Endodermal cell (in vitro differentiated cells): ENCODE measurements around the gene BBC3. TPM values are rescaled to one million over a fixed set of nuclear protein-coding genes. Genes with fewer than 3 reads are reported as not detected.
A peak's percentile ranks its signal among the peaks of the same experiment; 100 is the strongest.

Source experiments
- DNase-seq: peaks from one replicate; pipeline ENCODE4 v3.0.0-alpha.2; 2017
- H3K27ac ChIP-seq: 2 replicates; pipeline ENCODE4 v1.5.1; 2013; ENCODE audit warnings: mild to moderate bottlenecking, low read depth, low read length, moderate library complexity
- H3K27me3 ChIP-seq: 2 replicates; pipeline ENCODE4 v1.6.1; 2013; ENCODE audit warnings: mild to moderate bottlenecking, low read length, moderate library complexity; ENCODE audit not compliant: insufficient read depth, control insufficient read depth, poor library complexity, severe bottlenecking
- H3K36me3 ChIP-seq: 2 replicates; pipeline ENCODE4 v1.7.0; 2013; ENCODE audit warnings: mild to moderate bottlenecking, low read length, moderate library complexity; ENCODE audit not compliant: control insufficient read depth, insufficient read depth
- H3K4me1 ChIP-seq: one replicate; pipeline ENCODE4 v1.7.0; 2013; ENCODE audit warnings: low read length; ENCODE audit not compliant: control insufficient read depth, insufficient read depth
- H3K4me3 ChIP-seq: 2 replicates; pipeline ENCODE4 v1.5.1; 2013; ENCODE audit warnings: mild to moderate bottlenecking, low read length, moderate library complexity
- H3K9ac ChIP-seq: 2 replicates; pipeline ENCODE4 v1.6.1; 2013; ENCODE audit warnings: mild to moderate bottlenecking, low read length, moderate library complexity; ENCODE audit not compliant: poor library complexity, severe bottlenecking; ENCODE audit errors: extremely low read depth
- H3K9me3 ChIP-seq: 2 replicates; pipeline ENCODE4 v1.6.1; 2013; ENCODE audit warnings: mild to moderate bottlenecking, low read length, moderate library complexity; ENCODE audit not compliant: control insufficient read depth
- H3K27ac Mint-ChIP-seq: 2 replicates; pipeline ENCODE4 v1.8.0; 2020; ENCODE audit warnings: mixed read lengths
- H3K27me3 Mint-ChIP-seq: 2 replicates; pipeline ENCODE4 v1.8.0; 2021; ENCODE audit warnings: mild to moderate bottlenecking, mixed read lengths; ENCODE audit not compliant: insufficient read depth
- H3K36me3 Mint-ChIP-seq: 2 replicates; pipeline ENCODE4 v1.8.0; 2020; ENCODE audit warnings: low read depth, mixed read lengths
- H3K4me1 Mint-ChIP-seq: 2 replicates; pipeline ENCODE4 v1.8.0; 2020; ENCODE audit warnings: mixed read lengths
- H3K4me3 Mint-ChIP-seq: 2 replicates; pipeline ENCODE4 v1.8.0; 2020; ENCODE audit warnings: mild to moderate bottlenecking, moderate library complexity, mixed read lengths
- H3K9me3 Mint-ChIP-seq: 2 replicates; pipeline ENCODE4 v1.8.0; 2020; ENCODE audit warnings: mild to moderate bottlenecking, mixed read lengths
- WGBS, 2 experiments: methylation state at CpG; one replicate each; pipeline versions ENCODE4 v1.1.5 to v1.1.7; 2013; ENCODE audit warnings: missing lambda C conversion rate in 2 of 2, mixed read lengths in 1 of 2; ENCODE audit not compliant: insufficient coverage in 1 of 2, insufficient read length in 1 of 2; 5-methylcytosine and 5-hydroxymethylcytosine counted together
- total RNA-seq, 2 donors: library from RNA; stranded (reverse); fragmentation: NEBNext Ultra II Directional in 1 of 2; extraction: Animal tissue kit (Norgen Biotek cat#: 25700) in 1 of 2; gene quantifications; 2 replicates in 1 of 2; 3 replicates in 1 of 2; pipeline ENCODE4 v1.2.1, GENCODE V29; 2021
- TF ChIP-seq, protein P1 (sequence below): fragments of 200-600 bp; sonication (generic); conservative IDR thresholded peaks from 2 replicates; pipeline ENCODE4 v1.5.0; 2021; ENCODE audit warnings: antibody characterized with exemption, mild to moderate bottlenecking

Gene BBC3
- total RNA-seq, 2 donors from 2014 or later = 8.8 to 13.4 TPM

DNA sequence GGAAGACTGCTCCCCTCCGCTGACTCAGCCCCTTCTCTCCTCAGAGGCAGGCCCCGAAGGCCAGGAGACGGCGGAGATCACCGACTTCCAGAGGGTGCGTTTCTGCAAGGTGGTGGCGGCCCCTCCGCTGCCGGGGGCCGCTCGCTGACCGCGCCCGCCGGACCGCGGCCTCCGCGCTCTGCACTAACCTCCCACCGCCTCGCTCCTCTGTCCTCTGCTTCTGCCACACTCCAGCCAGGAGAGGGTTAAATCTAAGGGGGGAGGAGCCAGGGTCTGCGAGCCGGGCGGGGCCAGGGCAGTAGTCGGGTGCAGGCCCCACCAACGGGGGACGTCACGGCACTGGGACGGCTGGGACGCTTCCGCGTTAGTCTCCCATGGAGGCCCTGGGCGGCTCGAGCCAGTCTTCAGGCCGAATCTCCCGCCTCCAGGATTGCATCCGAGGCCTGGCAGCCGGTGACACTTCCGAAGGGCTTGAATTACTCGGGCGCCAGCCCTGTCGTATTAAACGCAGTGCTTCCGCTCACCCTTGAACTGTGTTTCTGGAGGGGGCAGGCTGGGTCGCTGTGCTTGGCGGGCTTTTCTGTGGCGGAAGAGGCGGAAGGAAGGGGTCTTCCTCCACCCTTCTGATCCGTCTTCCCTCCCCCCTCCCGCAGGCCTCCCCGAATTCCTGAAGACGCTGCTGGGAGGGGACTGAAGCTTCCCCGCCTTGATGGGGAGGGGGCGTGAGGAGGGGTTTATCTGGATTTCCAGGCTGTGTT lies 42.5 kb upstream of the BBC3 start:
- Mint-ChIP-seq H3K27ac (peak overlapping the region; percentile 98), H3K9me3 (no peaks in the 10 kb centered on the region), H3K27me3 (peaks cover 12% of the 10 kb centered on the region), H3K4me1 (peaks cover 8% of the 10 kb centered on the region), H3K36me3 (peaks cover 22% of the 10 kb centered on the region), H3K4me3 (peak overlapping the region; percentile 80)
- Histone ChIP-seq H3K36me3 (peaks cover 23% of the 10 kb centered on the region), H3K4me3 (peak overlapping the region; percentile 80), H3K9me3 (no peaks in the 10 kb centered on the region), H3K4me1 (no peaks in the 10 kb centered on the region), H3K9ac (peak overlapping the region; percentile 93), H3K27ac (peak overlapping the region; percentile 98), H3K27me3 (no peaks in the 10 kb centered on the region)
- WGBS, 2 experiments = 0% methylated on average over 4 to 52 of the region's 54 CpGs
- TF ChIP-seq, protein P1, sequence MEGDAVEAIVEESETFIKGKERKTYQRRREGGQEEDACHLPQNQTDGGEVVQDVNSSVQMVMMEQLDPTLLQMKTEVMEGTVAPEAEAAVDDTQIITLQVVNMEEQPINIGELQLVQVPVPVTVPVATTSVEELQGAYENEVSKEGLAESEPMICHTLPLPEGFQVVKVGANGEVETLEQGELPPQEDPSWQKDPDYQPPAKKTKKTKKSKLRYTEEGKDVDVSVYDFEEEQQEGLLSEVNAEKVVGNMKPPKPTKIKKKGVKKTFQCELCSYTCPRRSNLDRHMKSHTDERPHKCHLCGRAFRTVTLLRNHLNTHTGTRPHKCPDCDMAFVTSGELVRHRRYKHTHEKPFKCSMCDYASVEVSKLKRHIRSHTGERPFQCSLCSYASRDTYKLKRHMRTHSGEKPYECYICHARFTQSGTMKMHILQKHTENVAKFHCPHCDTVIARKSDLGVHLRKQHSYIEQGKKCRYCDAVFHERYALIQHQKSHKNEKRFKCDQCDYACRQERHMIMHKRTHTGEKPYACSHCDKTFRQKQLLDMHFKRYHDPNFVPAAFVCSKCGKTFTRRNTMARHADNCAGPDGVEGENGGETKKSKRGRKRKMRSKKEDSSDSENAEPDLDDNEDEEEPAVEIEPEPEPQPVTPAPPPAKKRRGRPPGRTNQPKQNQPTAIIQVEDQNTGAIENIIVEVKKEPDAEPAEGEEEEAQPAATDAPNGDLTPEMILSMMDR = no peak
- DNase-seq = peak; percentile 98

DNA sequence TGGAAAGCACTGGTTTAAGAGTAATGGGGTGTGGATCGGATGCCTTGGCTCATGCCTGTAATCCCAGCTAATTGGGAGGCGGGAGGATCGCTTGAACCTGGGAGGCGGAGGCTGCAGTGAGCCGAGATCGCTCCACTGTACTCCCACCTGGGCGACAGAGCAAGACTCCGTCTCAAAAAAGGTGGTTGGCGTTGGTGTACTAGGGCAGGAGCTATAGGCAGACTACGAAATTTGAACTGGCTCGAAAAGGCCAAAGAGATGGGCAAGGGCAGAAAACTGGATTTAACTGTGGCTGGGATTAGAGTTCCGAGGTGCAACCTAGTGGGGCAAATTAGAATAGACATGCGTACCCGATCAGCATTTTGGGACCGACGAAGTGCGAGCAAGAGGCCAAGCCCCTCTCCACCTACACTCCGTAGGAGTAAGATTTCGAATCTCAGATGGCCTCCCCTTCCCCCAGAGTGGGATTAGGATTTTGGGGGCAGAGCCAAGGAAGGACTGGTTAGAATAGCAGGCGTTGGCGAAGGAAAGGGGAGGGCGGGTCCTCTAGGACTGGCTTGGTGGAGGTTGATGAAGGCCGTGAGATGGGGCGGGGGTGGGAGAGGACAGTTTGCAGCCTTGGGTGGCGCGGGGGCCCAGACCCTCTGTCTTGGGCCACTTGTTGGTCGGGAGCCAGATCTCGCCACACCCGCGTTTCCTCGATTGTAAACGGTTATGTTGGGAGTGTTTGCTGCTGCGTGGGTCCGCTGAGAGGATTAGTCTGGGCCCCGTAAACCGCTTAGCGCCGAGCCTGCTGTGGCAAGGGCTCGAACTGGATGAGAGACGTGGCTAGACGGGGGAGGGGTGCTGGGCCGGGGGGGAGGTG lies 41.7 kb upstream of the BBC3 start:
- H3K4me1 ChIP-seq = no peaks in the 10 kb centered on the region
- no peaks in the 10 kb centered on the region for H3K9me3 ChIP-seq
- Mint-ChIP-seq H3K27me3 (peaks cover 12% of the 10 kb centered on the region), H3K27ac (peak overlapping the region; percentile 95), H3K36me3 (peaks cover 28% of the 10 kb centered on the region), H3K4me3 (peak overlapping the region; percentile 80), H3K9me3 (no peaks in the 10 kb centered on the region), H3K4me1 (peaks cover 8% of the 10 kb centered on the region)
- WGBS, 2 experiments = 24 to 71% methylated on average over 15 to 40 of the region's 42 CpGs
- peak overlapping the region; percentile 98 for H3K27ac ChIP-seq
- peak overlapping the region; percentile 93 for H3K9ac ChIP-seq
- TF ChIP-seq, protein P1 = peak; percentile 23
- peak; percentile 72 for DNase-seq
- H3K4me3 ChIP-seq = peak overlapping the region; percentile 80
- H3K36me3 ChIP-seq = peaks cover 29% of the 10 kb centered on the region
- H3K27me3 ChIP-seq = no peaks in the 10 kb centered on the region

DNA sequence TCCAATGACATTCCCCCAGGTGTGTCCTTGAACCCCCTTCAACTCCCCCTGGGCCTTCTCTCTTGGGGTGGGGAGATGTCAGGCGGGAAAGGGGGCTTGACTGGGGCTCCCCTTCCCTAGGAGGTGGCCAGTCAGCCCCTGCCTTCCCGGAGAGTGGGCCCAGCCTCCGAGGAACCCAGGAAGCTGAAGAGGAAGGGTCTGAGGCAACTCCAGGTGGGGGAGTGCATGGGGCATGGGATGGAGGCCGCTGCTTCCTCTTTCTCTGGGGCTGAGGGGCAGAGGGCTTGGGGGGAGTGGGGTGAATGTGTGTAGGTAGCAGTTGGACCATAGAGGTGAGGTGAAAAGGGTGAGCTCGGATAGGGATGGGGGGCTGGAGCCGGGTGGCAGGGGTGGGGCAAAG lies 41.0 kb upstream of the BBC3 start:
- peaks cover 35% of the 10 kb centered on the region for H3K36me3 Mint-ChIP-seq
- peaks cover 36% of the 10 kb centered on the region for H3K36me3 ChIP-seq
- peak overlapping the region; percentile 80 for H3K4me3 Mint-ChIP-seq
- no peaks in the 10 kb centered on the region for H3K9me3 Mint-ChIP-seq
- DNase-seq = peak; percentile 54
- TF ChIP-seq, protein P1 = no peak
- no peaks in the 10 kb centered on the region for H3K9me3 ChIP-seq
- no peak overlapping the region for H3K27ac ChIP-seq
- H3K4me1 ChIP-seq = no peaks in the 10 kb centered on the region
- no peak overlapping the region for H3K4me3 ChIP-seq
- H3K27ac Mint-ChIP-seq = peak overlapping the region; percentile 95
- H3K9ac ChIP-seq = no peak overlapping the region
- peaks cover 8% of the 10 kb centered on the region for H3K4me1 Mint-ChIP-seq
- H3K27me3 Mint-ChIP-seq = peaks cover 12% of the 10 kb centered on the region
- 81 to 92% methylated on average over 3 to 6 of the region's 6 CpGs for WGBS, 2 experiments
- H3K27me3 ChIP-seq = no peaks in the 10 kb centered on the region
